GM23248 (cell line): ENCODE measurements around the gene DYRK1A.

ENCODE experiments used
- EZH2 ChIP-seq: fragments of 200-600 bp; sonication (generic); IDR thresholded peaks from 2 replicates; pipeline ENCODE4 v1.6.1; 2018; ENCODE audit warnings: antibody characterized with exemption, mild to moderate bottlenecking; ENCODE audit not compliant: insufficient read depth, poor library complexity, severe bottlenecking
- EZH2phosphoT487 ChIP-seq: fragments of 200-600 bp; sonication (generic); IDR thresholded peaks from 2 replicates; pipeline ENCODE4 v1.6.1; 2018; ENCODE audit warnings: antibody characterized with exemption, moderate library complexity, mild to moderate bottlenecking, low read depth; ENCODE audit not compliant: insufficient read depth

DNA sequence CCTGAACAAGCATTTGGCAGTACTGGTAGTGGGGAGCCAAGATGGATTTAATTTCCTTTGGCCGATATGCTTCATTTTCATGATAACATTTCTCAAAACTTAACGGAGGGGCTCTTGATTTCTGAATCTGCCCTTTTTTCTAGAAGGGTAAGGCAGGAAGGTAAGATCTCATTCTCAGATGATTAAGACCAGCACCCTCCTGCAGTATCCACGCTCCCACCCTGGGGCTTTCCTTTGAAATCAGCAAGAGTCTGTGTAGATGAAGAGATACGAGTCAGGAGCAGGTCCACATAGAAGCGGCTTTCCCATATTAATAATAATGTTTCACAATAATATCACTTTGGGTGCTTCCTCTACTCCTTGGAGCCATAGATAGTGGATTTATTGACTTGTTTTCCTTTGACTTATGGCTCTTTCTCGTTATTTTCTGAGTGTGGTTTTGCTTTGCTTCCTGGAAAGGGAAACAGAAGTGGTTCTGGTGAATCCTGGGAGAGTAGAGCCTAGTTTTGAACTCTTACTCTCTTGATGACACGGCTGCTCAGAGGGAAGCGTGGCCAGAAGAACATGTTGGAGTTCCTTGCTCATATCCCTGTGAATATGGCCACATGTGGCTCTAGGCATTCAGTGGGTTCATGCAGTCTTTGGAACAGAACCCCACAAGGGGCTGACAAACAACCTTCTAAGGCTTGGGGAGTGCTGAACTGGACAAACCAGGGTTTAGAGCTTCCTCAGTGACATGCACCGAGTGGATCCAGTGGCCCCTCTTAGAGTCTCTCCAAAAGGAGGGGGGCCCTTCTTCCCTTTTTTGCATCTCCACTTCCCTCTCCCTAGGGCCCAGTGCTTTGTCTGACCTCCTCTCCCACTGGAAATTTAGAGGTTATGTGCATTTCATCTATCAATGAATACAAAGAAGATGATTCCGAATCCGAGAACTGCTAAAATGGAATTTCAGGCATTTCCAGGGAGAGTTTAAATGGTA lies 195.7 kb downstream of the DYRK1A start:
- TF ChIP-seq EZH2: no peak
- TF ChIP-seq EZH2phosphoT487: no peak
